Stimulated activated CD4-positive, alpha-beta T cell treated with anti-CD3 and anti-CD28 coated beads, Interleukin-4, amount 100 ng/mL, for 48 hours (primary cell): ENCODE results near the gene TRPV2.

ENCODE experiments used
- DNase-seq, 2 donors: peaks; one replicate each; pipeline ENCODE4 v3.0.0-alpha.2; 2020; ENCODE audit warnings: low read depth in 2 of 2

Gene TRPV2

DNA sequence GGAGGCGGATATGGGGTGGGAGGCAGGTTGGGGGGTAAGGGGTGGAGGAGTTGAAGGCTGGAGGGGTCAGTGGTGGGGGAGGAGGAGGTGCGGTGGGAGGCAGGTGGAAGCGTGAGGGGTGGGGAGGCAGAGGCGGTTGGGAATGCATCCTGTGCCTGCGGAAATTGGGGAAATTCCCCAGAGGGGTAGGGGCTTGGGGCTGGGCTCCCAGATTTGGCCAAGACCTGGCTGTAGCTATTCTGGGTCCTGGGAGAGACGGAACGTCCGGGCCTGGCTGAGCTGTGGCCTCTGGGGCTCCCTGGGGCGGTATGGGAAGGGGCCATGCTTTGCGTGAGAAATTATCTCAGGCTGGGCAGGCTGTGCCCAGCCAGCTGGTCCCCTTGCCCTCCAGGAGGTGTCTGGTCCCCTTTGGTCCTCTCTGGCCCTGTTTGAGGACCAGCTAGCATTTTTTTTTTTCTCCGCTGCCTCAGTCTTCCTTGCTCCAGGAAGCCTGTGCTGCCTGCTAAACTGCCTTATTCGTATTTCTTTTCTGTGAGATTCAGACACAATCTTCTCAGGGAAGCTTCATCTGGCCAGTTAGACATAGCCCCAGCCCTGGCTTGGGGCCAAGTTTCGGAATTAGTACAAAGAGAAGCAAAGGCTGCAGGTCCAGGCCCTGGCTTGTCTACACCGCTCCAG is 7.3 kb upstream of the TRPV2 start:
- no peak for DNase-seq

DNA sequence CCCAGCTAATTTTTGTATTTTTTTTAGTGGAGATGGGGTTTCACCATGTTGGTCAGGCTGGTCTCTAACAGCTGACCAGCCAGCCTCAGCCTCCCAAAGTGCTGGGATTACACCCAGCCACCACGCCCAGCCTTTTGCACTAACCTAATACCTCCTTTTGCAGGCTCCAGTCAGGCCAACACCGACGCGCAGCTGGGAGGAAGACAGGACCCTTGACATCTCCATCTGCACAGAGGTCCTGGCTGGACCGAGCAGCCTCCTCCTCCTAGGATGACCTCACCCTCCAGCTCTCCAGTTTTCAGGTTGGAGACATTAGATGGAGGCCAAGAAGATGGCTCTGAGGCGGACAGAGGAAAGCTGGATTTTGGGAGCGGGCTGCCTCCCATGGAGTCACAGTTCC is 2.0 kb downstream of the TRPV2 start:
- DNase-seq, result no peak

DNA sequence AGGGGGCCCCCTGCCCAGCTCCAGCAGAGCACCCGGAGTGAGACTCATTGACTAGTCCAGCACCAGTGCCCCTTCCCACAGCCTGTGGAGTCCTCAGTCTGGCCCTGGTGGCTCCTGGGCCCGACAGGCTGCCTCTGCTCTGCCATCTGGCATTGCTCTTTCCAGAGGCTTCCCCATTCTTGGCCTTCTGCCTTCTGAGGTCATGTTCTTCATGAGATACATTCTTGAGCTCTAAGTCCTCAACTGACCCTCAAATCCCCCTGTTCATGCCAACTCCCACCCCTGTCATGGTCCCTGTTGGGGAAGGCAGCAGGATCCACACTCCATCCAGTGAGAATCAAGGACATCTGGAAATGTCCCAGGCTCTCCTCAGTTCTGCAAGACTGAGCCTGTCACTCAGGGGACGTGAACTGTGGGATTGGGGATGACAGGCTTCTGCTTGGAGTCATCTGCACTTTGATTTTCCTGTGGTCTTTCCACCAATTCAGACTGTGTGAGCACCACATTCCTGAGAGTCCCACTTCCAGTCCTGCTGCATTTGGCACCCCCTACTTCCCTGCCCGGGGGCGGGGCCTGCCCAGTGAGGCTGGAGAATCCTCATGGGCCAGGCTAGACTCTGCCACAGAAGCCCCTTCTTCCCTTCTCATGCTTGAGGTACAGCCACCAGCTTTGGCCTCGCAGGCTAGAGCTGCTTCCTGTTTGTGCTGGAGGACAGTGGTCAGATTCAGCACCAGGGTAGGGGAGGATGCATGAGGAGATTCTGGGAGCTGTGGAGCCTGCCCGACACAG is 2.7 kb downstream of the TRPV2 start:
- DNase-seq, result no peak

DNA sequence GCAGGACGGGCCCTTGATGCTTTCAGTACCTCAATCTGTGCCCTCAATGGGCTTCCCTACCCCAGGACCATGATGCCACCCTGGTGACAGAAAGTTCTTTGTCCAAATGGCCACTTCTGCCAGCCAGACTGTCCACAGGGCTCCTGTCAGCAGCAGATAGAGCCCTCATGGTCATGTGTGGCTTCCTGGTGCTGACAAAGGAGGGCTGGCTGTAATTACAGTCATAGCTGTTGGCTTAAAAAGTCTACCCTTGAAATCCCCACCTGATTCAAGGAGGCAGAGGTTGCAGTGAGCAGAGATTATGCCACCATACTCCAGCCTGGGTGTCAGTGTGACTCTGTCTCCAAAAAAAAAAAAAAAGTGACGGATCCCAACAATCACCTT is 3.3 kb downstream of the TRPV2 start:
- DNase-seq, result no peak

DNA sequence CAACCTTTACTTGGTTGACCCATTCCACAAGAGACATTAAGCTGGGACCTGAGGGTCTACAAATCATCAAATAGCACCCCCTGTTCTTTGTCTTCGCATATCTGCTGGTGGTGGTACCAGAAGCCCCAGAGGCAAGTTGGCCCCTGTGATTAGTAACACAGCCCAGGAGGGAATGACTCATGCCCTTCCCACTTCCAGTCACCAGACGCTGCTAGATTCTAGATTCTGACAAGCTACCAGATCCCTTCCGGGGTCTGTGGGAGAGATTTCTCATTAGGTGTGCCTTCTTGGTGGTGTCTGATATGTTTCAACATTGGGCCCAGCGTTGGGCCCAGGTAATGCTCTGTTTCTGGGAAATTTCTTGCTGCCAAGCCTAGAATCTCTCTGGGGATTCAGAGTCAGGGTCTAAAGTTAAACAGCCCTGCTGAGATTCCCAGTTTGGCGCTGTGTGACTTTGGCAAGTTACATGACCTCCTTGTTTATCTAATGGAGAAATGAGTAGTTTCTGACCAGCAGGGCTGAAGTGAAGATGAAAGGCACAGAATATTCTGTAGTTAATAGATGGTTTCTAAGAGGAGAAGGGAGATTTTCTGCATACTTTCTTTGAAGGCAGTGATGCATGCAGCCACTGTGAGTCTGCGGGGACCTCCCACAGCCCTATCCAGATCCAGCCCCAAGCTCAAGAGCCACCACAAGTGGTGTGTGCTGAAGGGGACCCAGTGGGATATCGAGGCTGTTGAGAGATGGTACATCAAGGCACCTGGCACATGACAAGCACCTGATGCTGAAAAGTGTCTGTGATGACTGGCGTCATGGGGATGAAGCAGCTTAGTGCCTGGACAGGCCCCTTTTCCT is 3.9 kb downstream of the TRPV2 start:
- peak in 1 of 2 donors; percentile 64 for DNase-seq

DNA sequence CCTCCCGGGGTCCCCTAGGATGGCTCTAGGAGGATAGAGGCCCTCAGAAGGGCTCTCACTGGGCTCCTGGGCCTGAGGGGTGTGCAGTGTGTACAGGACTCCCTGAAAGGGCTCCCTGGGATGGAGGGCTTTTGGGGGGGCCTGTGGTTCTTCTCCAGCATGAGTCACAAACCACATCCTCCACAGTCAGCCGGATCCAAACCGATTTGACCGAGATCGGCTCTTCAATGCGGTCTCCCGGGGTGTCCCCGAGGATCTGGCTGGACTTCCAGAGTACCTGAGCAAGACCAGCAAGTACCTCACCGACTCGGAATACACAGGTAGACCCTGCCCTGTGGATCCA is 4.5 kb downstream of the TRPV2 start:
- DNase-seq, result no peak

DNA sequence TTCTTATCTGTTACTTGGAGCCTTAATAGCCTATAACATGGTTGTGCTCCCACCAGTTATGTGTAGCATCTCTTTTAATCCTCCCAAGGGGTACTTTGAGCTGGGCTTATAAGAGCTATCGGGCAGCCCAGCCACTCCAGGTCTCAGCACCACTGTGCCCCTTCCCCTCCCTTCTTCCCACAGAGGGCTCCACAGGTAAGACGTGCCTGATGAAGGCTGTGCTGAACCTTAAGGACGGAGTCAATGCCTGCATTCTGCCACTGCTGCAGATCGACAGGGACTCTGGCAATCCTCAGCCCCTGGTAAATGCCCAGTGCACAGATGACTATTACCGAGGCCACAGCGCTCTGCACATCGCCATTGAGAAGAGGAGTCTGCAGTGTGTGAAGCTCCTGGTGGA is 7.0 kb downstream of the TRPV2 start:
- DNase-seq, result no peak

DNA sequence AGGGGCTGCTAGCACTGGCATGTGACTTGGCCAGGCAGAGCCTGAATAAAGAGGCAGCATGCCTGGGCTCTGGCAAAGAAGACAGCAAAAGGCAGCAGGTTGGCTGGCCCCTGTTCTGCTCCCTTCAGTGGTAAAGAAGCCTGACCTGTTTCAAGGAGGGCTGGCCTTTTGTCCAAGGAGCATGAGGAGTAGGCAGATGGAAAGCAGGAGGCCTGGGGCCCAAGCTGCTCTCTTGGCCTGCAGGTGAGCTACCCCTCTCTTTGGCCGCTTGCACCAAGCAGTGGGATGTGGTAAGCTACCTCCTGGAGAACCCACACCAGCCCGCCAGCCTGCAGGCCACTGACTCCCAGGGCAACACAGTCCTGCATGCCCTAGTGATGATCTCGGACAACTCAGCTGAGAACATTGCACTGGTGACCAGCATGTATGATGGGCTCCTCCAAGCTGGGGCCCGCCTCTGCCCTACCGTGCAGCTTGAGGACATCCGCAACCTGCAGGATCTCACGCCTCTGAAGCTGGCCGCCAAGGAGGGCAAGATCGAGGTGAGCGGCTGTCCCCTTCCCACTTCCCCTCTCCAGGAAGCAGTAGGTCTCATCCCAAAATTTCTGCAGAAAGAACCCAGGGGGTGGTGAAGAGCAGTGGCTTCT is 8.0 kb downstream of the TRPV2 start:
- no peak for DNase-seq

DNA sequence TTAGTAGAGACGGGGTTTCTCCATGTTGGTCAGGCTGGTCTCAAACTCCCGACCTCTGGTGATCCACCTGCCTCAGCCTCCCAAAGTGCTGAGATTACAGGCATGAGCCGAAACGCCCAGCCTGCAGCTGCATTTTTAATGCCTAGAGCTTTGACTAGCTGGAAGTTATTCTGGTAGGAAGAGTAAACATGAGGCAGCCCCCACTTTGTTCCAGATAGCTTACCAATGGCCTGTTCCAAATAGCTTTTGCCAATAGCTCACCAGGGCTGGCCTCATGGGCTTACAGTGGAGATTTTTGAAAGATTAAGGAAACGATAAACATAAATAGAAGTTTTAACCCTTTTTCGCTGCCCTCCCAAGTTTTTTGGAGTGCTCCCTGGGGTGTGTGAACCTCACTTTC is 9.8 kb downstream of the TRPV2 start:
- no peak for DNase-seq

DNA sequence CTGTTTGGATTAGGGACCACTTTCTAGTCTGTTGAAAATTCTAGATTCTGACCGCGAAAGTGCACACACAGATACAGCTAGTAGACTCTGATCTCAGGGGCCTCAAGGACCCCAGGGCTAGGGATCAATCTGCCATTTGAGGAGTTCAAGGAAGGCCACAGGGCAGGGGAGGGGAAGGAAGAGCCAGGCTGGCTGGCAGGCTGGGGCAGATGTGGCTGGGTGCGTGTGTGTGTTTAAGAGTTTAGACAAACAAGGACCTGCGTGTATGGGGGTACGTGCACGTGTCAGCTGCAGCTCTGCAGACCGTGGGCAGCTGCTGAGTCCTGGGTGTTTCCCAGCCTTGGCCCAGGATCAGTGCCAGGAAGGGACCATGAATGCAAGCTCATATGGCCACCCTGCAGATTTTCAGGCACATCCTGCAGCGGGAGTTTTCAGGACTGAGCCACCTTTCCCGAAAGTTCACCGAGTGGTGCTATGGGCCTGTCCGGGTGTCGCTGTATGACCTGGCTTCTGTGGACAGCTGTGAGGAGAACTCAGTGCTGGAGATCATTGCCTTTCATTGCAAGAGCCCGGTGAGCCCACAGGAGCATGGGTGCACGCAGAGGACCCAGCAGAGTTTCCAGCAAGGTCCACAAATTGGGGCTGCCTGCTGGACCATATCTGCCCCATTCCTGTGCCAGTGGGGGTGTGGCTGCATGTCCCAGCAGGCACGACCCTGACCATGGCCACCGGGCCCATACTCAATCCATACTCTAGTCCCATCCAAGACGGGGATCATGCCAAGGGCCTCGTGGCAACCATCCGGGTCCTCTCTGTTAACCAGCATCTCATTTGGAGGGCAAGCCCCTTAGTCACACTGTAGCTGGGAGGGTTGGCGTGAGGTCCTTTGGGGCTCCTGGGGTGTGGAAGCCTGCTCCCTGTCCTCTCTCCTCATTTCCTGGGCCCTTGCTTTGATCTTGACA is 10.6 kb downstream of the TRPV2 start:
- no peak for DNase-seq

DNA sequence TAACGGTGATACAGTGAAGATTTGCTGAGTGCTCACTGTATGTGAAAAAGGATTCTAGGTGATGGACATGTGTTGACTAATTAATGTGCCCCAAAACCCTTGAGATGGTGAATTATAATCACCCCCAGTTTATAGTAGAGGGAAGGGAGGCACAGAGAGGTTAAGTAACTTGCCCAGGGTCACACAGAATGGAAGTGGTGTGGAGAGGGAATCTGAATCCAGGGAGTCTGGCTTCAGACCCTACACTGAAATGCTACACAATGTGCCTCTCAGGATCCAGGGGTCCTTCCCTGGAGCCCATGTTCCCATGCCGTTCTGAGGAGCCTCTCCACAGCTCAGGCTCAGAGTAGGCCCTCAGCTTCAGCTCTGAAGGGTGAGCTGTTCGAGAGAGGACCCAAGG is 11.6 kb downstream of the TRPV2 start:
- no peak for DNase-seq

DNA sequence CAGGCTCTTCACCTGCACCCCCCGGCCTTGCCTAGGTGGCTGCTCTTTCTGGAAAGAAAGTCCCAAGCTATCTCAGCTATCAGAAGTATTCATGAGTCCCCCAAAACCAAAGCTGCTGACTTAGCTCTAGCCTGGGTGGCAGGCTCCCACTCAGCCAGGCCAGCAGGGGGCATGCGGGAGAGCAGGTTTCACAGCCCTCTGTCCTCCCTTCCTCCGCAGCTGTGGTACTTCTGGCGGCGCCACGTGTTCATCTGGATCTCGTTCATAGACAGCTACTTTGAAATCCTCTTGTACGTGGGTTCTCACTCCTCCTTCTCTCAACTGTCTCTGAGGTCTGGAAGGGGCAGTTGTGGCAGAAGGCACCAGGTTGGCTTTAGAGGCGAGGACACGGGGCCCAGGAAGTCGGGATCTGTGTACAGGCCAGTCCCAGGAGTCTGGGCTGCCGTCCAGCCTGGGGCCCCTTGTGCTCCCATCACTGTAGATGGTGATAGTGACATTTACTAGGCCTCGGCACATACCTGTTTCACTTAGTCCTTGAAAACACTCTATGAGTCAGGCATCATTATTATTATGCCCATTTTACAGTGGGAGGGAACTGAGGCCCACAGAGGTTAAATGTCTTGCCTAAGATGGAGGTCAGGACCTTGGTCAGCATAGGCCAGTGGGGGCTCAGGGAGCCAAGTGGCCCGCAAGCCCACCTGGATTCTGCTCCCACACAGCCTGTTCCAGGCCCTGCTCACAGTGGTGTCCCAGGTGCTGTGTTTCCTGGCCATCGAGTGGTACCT is 12.9 kb downstream of the TRPV2 start:
- no peak for DNase-seq

DNA sequence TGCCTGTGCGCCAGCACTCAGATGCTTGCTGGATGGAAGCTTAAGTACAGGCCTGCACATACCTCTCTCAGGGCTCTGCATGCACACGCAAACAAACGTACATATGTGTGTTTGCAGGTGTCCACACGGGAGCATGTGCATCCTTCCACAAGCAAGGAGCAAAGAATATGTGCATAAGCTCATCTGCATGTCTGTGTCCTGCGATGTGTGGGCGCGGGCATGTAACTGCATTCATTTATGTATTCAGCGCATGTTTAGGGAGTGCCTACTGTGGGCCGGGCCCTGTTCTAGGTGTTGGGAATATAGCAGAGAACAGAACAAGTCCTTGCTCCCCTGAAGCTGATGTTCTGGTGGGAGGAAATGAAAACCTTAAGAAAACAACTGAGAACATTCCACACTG is 13.7 kb downstream of the TRPV2 start:
- DNase-seq, result no peak

DNA sequence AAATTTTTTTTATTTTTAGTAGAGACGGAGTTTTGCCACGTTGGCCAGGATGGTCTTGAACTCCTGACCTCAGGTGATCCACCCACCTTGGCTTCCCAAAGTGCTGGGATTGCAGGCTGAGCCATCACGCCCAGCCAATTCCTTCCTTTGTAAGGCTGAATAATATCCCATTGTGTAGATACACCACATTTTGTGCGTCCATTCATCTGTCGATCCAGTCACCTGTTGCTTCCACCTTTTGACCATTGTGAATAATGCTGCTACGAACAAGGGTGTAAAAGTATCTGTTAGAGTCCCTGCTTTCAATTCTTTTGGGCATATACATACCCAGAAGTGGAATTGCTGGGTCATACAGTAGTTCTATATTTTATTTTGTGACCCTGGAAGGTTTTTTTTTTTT is 15.3 kb downstream of the TRPV2 start:
- no peak for DNase-seq

DNA sequence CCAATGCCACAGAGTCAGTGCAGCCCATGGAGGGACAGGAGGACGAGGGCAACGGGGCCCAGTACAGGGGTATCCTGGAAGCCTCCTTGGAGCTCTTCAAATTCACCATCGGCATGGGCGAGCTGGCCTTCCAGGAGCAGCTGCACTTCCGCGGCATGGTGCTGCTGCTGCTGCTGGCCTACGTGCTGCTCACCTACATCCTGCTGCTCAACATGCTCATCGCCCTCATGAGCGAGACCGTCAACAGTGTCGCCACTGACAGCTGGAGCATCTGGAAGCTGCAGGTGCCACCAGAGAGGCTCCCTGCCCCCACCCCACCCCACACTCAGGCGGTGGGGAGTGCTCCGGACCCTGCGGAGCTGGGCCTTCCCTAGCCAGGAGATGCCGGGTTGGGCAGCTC is 16.6 kb downstream of the TRPV2 start:
- no peak for DNase-seq

DNA sequence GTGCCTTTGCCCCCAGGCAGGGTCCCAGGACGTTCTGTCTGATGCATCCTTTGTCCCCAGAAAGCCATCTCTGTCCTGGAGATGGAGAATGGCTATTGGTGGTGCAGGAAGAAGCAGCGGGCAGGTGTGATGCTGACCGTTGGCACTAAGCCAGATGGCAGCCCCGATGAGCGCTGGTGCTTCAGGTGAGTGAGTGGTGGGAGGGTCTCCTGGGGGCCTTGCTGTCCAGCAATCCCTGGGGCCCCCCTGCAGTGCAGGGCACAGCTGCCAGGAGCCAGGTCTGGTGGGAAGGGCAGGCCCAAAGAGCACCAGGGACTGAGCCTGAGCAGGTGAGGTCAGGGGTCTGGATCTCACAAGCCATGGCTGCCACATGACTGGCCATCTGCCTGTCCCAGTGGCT is 18.1 kb downstream of the TRPV2 start:
- no peak for DNase-seq

DNA sequence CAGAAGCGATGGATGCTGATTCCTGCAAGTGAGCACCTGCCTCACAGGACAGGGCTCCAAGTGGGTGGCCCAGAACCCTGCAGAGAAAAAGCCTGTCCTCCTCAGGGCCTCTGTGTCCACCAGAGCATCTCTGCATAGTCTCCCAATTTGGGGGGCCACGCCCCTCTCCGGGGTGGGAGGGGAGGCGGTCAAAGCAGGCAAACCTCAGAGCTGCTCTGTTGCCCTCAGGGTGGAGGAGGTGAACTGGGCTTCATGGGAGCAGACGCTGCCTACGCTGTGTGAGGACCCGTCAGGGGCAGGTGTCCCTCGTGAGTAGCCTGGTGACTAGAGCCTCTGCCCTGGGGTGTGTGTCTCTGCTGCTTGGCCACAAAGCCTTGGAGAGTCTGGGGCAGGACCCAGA is 19.3 kb downstream of the TRPV2 start:
- DNase-seq, result no peak

DNA sequence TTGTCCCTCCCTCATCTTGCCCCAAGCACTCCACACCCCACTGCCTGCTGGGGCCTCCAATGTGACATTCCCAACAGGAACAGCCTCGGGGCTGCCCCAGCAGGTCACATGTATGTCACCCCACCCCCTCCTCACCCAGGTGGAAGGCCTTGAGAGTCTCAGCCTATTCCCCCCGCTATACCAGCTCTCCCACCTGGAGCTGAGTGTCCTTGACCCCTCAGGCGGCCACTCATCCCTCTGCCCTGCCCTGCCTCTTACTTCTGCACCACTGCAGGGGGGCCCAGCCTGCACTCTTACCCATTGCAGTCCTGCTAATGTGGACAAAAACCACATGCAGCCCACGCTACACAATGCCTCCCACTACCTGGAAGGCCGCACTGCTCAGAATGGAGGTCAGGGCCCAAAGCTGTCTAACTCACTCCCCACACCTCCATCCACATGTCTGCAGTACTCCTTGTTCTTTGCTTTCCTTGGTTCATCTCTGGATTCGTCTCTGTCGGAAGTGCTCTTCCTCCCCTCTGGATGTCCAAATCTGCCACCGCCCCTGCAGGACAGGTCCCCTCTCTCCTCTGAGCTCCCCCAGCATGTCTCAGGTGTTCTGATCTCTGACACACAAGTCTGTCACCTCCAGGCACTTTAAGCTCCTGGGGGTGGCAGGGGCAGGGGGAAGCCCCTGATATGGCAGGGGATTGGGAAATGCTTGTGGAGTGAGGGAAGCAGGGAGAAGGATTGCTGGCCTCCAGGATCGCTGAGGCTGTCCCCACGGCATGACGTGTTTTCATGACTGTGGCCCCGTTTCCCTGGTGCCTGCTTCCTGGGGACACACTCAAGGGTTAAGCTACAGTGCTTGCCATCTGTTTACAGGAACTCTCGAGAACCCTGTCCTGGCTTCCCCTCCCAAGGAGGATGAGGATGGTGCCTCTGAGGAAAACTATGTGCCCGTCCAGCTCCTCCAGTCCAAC is 20.8 kb downstream of the TRPV2 start:
- no peak for DNase-seq

DNA sequence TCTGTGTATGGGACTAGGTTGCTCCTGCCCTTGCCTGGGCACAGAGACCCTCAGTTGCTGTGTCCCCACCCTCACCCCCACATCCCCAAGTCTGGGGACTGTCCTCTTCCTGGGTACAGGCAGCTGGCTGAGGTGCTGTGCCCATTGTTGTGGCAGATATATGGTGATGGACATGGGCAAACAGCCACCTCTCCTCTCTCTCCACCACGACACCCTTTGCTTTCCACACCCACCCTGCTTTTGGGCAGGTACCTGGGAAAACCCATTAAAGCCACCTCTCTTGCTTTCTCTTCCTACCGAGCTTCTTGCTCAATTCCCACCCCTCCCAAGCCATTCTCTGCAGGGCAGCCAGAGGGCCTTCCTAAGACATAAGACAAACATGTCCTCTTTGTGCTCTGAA is 21.7 kb downstream of the TRPV2 start:
- no peak for DNase-seq
